Stimulated activated CD4-positive, alpha-beta T cell treated with anti-CD3 and anti-CD28 coated beads, TNF-alpha, amount 100 ng/mL, for 1 hour (primary cell): ENCODE data around the gene BCL11B.

ENCODE experiments used
- DNase-seq, 3 donors: peaks; one replicate each; pipeline ENCODE4 v3.0.0-alpha.2; 2020; ENCODE audit warnings: low read depth in 3 of 3, low spot score in 1 of 3

The BCL11B gene

GRCh38 chr14:99256483-99256874 lies 15.5 kb downstream of the BCL11B start:
- DNase-seq, result no peak

- DNase-seq, result no peak
These were observed 16.1 kb downstream of the BCL11B start for GRCh38 chr14:99255621-99256482.

GRCh38 chr14:99254328-99255009 lies 17.5 kb downstream of the BCL11B start:
- no peak for DNase-seq

GRCh38 chr14:99253890-99254289 lies 18.1 kb downstream of the BCL11B start:
- DNase-seq, result no peak

GRCh38 chr14:99252940-99253868 lies 18.8 kb downstream of the BCL11B start:
- DNase-seq, result no peak

GRCh38 chr14:99252443-99252939 lies 19.5 kb downstream of the BCL11B start:
- DNase-seq, result no peak

- no peak for DNase-seq
These were observed 20.3 kb downstream of the BCL11B start for GRCh38 chr14:99251721-99252120.

- DNase-seq, result no peak
These were observed 21.3 kb downstream of the BCL11B start for GRCh38 chr14:99250636-99251208.

GRCh38 chr14:99249389-99249788 lies 22.6 kb downstream of the BCL11B start:
- no peak for DNase-seq

GRCh38 chr14:99248761-99249171 lies 23.2 kb downstream of the BCL11B start:
- no peak for DNase-seq

- DNase-seq, result no peak
These were observed 24.2 kb downstream of the BCL11B start for GRCh38 chr14:99247772-99248171.

GRCh38 chr14:99247101-99247729 lies 24.8 kb downstream of the BCL11B start:
- DNase-seq, result no peak

GRCh38 chr14:99246536-99247097 lies 25.4 kb downstream of the BCL11B start:
- DNase-seq, result no peak

- DNase-seq, result no peak
These were observed 26.2 kb downstream of the BCL11B start for GRCh38 chr14:99245564-99246511.

GRCh38 chr14:99244941-99245563 lies 26.9 kb downstream of the BCL11B start:
- no peak for DNase-seq

GRCh38 chr14:99244367-99244901 lies 27.6 kb downstream of the BCL11B start:
- no peak for DNase-seq

GRCh38 chr14:99242816-99243721 lies 28.9 kb downstream of the BCL11B start:
- no peak for DNase-seq
